ENCODE results near the gene SLC24A3. TPM values are rescaled to one million over a fixed set of nuclear protein-coding genes. Genes with fewer than 3 reads are reported as not detected.

Gene SLC24A3
- total RNA-seq, 4 donors from 2014 or later, result 2.3 to 6.9 (median 5.4) TPM

DNA sequence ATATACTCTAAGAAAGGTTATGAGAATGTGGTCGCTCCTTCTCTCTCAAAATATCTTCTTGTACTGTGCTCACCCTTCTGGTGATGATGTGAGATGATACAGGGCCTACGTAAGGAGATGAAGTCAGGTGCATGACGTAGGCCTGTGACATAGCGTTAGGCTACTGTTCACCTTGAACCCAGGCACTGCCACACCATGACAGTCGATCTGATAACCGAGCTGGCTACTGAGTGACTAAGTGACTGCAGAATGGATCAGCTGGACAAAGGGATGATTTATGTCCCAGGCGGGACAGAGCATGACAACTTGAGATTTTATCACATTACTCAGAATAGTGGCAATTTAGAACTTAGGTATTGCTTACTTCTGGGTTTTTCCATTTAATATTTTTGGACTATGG is 11.2 kb downstream of the SLC24A3 start:
- intact Hi-C loops (cut with DNase I; ENCODE audit: low total_unique reads), result loop anchor here (10.0 kb wide), 1 partner anchor 131 kb away; no protein-coding TSS in a partner anchor
- 92 to 94% methylated on average over 7 of the region's 7 CpGs for WGBS, 2 donors
- DNase-seq (ENCODE audit: low spot score in 2 of 2), result no peak
- no peak for TF ChIP-seq POLR2A (IDR thresholded peaks at IDR 0.05)
- no peak for TF ChIP-seq CTCF (IDR thresholded peaks at IDR 0.05)
- no peak overlapping the region for H3K4me3 ChIP-seq (ENCODE audit: low read depth, poor library complexity, severe bottlenecking)

- DNase-seq (ENCODE audit: low spot score in 2 of 2), result peak in 1 of 2 donors; percentile 6
- intact Hi-C loops (cut with DNase I; ENCODE audit: low total_unique reads), result no loop called here
- TF ChIP-seq POLR2A (IDR thresholded peaks at IDR 0.05) (no peak), CTCF (IDR thresholded peaks at IDR 0.05) (no peak)
- 46 to 59% methylated on average over 6 of the region's 6 CpGs for WGBS, 2 donors
- no peak overlapping the region for H3K4me3 ChIP-seq (ENCODE audit: low read depth, poor library complexity, severe bottlenecking)
These were observed 19.1 kb downstream of the SLC24A3 start for GRCh38 chr20:19231359-19232035.

- H3K4me3 ChIP-seq (ENCODE audit: low read depth, poor library complexity, severe bottlenecking), result no peak overlapping the region
- DNase-seq (ENCODE audit: low spot score in 2 of 2), result no peak
- intact Hi-C loops (cut with DNase I; ENCODE audit: low total_unique reads), result no loop called here
- 43 to 63% methylated on average over 12 of the region's 12 CpGs for WGBS, 2 donors
- TF ChIP-seq POLR2A (IDR thresholded peaks at IDR 0.05) (no peak), CTCF (IDR thresholded peaks at IDR 0.05) (no peak)
These were observed 20.8 kb downstream of the SLC24A3 start for GRCh38 chr20:19232997-19233794.

- no peak for DNase-seq (ENCODE audit: low spot score in 2 of 2)
- TF ChIP-seq POLR2A (IDR thresholded peaks at IDR 0.05) (no peak), CTCF (IDR thresholded peaks at IDR 0.05) (no peak)
- 78 to 86% methylated on average over 7 of the region's 7 CpGs for WGBS, 2 donors
- intact Hi-C loops (cut with DNase I; ENCODE audit: low total_unique reads), result no loop called here
- no peak overlapping the region for H3K4me3 ChIP-seq (ENCODE audit: low read depth, poor library complexity, severe bottlenecking)
These were observed 24.1 kb downstream of the SLC24A3 start for GRCh38 chr20:19236371-19237055.

DNA sequence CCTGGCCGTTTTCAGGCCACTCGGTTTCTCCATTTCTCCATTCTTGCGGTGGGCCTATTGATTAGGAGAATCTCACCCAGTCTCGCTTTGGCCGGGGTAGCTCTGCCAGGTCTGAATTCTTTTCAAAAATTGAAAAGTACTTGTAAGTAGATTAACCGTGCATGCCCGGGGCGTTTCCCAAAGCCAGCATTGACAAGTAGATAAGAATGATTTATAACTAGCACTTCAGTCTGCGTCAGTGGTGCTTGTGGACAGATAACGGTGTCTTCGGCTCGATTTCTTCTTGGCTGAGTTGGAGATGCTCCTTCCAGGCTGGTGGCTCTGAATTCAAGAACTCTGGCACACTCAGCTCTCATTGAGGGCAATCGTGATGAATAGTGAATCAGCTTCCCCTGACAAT is 29.0 kb downstream of the SLC24A3 start:
- no peak for DNase-seq (ENCODE audit: low spot score in 2 of 2)
- H3K4me3 ChIP-seq (ENCODE audit: low read depth, poor library complexity, severe bottlenecking), result no peak overlapping the region
- TF ChIP-seq POLR2A (IDR thresholded peaks at IDR 0.05) (no peak), CTCF (IDR thresholded peaks at IDR 0.05) (no peak)
- intact Hi-C loops (cut with DNase I; ENCODE audit: low total_unique reads), result no loop called here
- 75 to 79% methylated on average over 13 of the region's 13 CpGs for WGBS, 2 donors
